Upper lobe of right lung (tissue), 1 donor: ENCODE results near the gene CIC. TPM values are rescaled to one million over a fixed set of nuclear protein-coding genes. Genes with fewer than 3 reads are reported as not detected.

Experiments
- ATAC-seq: fragments of 200-7000 bp; cut with Tn5 transposase; one replicate; pipeline ENCODE4 v1.9.1; 2020; ENCODE audit warnings: mild to moderate bottlenecking, moderate library complexity
- DNase-seq: peaks from one replicate; pipeline ENCODE4 v3.0.0-alpha.2; 2020
- H3K27ac ChIP-seq: fragments of 200-600 bp; one replicate; pipeline ENCODE4 v1.8.0; 2022
- H3K27me3 ChIP-seq: fragments of 200-600 bp; one replicate; pipeline ENCODE4 v1.8.0; 2022; ENCODE audit warnings: mild to moderate bottlenecking
- H3K36me3 ChIP-seq: fragments of 200-600 bp; one replicate; pipeline ENCODE4 v1.8.0; 2022
- H3K4me1 ChIP-seq: fragments of 200-600 bp; one replicate; pipeline ENCODE4 v1.8.0; 2022
- H3K4me3 ChIP-seq: fragments of 200-600 bp; one replicate; pipeline ENCODE4 v1.8.0; 2022; ENCODE audit warnings: mild to moderate bottlenecking
- H3K9me3 ChIP-seq: fragments of 200-600 bp; one replicate; pipeline ENCODE4 v1.8.0; 2022
- intact Hi-C: fragments of 100-400 bp; cut with DNase I; formaldehyde crosslinking; loops from one replicate; pipeline ENCODE4 v1.11.0; 2022
- total RNA-seq: library from RNA; stranded (reverse); fragmentation: NEBNext Ultra II Directional; extraction: Animal tissue kit (Norgen Biotek cat#: 25700); gene quantifications from one replicate; pipeline ENCODE4 v1.2.1, GENCODE V29; 2021
- TF ChIP-seq, protein P1 (sequence below): fragments of 200-600 bp; IDR thresholded peaks from one replicate; pipeline ENCODE4 v1.8.0; 2022; ENCODE audit warnings: antibody characterized with exemption
- donor health status: DM: no; HTN: yes; CAD: no; lungs with severe emphysema.

CIC gene
- total RNA-seq, 1 donor from 2014 or later, result 76.7 TPM

DNA sequence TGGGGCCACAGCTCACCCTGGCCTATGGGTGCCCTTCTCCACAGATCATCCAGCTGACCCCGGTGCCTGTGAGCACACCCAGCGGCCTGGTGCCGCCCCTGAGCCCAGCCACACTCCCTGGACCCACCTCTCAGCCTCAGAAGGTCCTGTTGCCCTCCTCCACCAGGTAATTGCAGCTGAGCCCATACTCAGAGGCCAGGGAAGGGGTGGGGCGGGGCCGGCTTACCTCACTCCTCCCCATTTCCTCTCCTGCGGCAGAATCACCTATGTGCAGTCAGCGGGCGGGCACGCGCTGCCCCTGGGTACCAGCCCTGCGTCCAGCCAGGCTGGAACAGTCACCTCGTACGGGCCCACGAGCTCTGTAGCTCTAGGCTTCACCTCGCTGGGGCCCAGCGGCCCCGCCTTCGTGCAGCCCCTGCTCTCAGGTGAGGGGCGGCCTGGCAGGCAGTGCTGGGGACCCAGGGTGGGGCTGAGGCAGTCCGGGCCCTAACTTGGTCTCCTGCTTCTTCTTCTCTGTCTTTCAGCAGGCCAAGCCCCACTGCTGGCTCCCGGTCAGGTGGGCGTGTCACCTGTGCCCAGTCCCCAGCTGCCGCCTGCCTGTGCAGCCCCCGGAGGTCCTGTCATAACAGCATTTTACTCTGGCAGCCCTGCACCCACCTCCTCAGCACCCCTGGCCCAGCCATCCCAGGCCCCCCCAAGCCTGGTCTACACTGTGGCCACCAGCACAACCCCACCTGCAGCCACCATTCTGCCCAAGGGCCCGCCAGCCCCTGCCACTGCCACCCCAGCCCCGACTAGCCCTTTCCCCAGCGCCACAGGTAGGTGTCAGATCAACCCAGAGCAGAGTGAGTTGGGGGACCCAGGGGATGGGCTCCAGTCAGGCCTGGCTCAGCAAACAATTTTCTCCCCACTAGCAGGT lies 23.2 kb downstream of the CIC start:
- Histone ChIP-seq H3K27me3 (no peaks in the 10 kb centered on the region), H3K27ac (no peak overlapping the region), H3K9me3 (no peaks in the 10 kb centered on the region), H3K4me3 (no peak overlapping the region), H3K36me3 (peaks cover 76% of the 10 kb centered on the region), H3K4me1 (no peaks in the 10 kb centered on the region)
- intact Hi-C loops, result no loop called here
- DNase-seq (no peak), ATAC-seq (no peak)
- TF ChIP-seq, protein P1, sequence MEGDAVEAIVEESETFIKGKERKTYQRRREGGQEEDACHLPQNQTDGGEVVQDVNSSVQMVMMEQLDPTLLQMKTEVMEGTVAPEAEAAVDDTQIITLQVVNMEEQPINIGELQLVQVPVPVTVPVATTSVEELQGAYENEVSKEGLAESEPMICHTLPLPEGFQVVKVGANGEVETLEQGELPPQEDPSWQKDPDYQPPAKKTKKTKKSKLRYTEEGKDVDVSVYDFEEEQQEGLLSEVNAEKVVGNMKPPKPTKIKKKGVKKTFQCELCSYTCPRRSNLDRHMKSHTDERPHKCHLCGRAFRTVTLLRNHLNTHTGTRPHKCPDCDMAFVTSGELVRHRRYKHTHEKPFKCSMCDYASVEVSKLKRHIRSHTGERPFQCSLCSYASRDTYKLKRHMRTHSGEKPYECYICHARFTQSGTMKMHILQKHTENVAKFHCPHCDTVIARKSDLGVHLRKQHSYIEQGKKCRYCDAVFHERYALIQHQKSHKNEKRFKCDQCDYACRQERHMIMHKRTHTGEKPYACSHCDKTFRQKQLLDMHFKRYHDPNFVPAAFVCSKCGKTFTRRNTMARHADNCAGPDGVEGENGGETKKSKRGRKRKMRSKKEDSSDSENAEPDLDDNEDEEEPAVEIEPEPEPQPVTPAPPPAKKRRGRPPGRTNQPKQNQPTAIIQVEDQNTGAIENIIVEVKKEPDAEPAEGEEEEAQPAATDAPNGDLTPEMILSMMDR, result no peak

- no peak for DNase-seq
- no peak for ATAC-seq
- no peaks in the 10 kb centered on the region for H3K9me3 ChIP-seq
- no peaks in the 10 kb centered on the region for H3K4me1 ChIP-seq
- no peak overlapping the region for H3K4me3 ChIP-seq
- H3K27me3 ChIP-seq, result no peaks in the 10 kb centered on the region
- peaks cover 69% of the 10 kb centered on the region for H3K36me3 ChIP-seq
- intact Hi-C loops, result no loop called here
- TF ChIP-seq, protein P1, result no peak
- H3K27ac ChIP-seq, result no peak overlapping the region
These were observed 23.9 kb downstream of the CIC start for GRCh38 chr19:42292963-42293362.

GRCh38 chr19:42293540-42293939 lies 24.5 kb downstream of the CIC start:
- H3K4me1 ChIP-seq, result no peaks in the 10 kb centered on the region
- no peak for DNase-seq
- intact Hi-C loops, result no loop called here

GRCh38 chr19:42293948-42294347 lies 24.9 kb downstream of the CIC start:
- H3K4me1 ChIP-seq, result no peaks in the 10 kb centered on the region
- peaks cover 59% of the 10 kb centered on the region for H3K36me3 ChIP-seq
- ATAC-seq (no peak), DNase-seq (no peak)
- H3K4me3 ChIP-seq, result no peak overlapping the region
- TF ChIP-seq, protein P1, result no peak
- no peaks in the 10 kb centered on the region for H3K27me3 ChIP-seq
- no peaks in the 10 kb centered on the region for H3K9me3 ChIP-seq
- no peak overlapping the region for H3K27ac ChIP-seq
- intact Hi-C loops, result no loop called here

More at GRCh38 chr19:42293540-42293939, 24.5 kb downstream of the CIC start:
- Histone ChIP-seq H3K36me3 (peaks cover 63% of the 10 kb centered on the region), H3K27me3 (no peaks in the 10 kb centered on the region), H3K9me3 (no peaks in the 10 kb centered on the region), H3K27ac (no peak overlapping the region), H3K4me3 (no peak overlapping the region)
- TF ChIP-seq, protein P1, result no peak
- ATAC-seq, result no peak

DNA sequence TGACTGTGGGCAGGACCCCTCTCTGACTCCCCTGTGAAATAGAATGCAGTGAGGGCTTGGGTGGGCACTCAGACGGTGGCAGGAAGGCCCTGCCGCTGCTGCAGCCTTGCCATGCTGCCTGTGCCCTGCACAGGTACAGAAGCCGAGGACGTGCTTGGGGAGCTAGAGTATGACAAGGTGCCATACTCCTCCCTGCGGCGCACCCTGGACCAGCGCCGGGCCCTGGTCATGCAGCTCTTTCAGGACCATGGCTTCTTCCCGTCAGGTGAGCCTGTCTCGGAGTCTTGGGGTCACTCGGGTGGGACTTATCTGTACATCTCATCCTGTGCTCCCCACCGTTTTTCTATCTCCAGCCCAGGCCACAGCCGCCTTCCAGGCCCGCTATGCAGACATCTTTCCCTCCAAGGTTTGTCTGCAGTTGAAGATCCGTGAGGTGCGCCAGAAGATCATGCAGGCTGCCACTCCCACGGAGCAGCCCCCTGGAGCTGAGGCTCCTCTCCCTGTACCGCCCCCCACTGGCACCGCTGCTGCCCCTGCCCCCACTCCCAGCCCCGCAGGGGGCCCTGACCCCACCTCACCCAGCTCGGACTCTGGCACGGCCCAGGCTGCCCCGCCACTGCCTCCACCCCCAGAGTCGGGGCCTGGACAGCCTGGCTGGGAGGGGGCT lies 25.6 kb downstream of the CIC start:
- peaks cover 53% of the 10 kb centered on the region for H3K36me3 ChIP-seq
- no peak overlapping the region for H3K27ac ChIP-seq
- TF ChIP-seq, protein P1, result no peak
- ATAC-seq (no peak), DNase-seq (no peak)
- H3K4me1 ChIP-seq, result no peaks in the 10 kb centered on the region
- no peaks in the 10 kb centered on the region for H3K27me3 ChIP-seq
- no peaks in the 10 kb centered on the region for H3K9me3 ChIP-seq
- H3K4me3 ChIP-seq, result no peak overlapping the region
- intact Hi-C loops, result no loop called here
